ENCODE measurements around the gene VENTX. TPM values are rescaled to one million over a fixed set of nuclear protein-coding genes. Genes with fewer than 3 reads are reported as not detected.
"Not testable (repeated sequence)": the region's sequence is repeated elsewhere in the genome, so short reads cannot be mapped to it uniquely, and the experiment has no call there.

Gene VENTX
- polyA plus RNA-seq, 1 donor (not counting 4 experiments of a cell fraction or from before 2014, with no cell fraction given) = not detected

DNA sequence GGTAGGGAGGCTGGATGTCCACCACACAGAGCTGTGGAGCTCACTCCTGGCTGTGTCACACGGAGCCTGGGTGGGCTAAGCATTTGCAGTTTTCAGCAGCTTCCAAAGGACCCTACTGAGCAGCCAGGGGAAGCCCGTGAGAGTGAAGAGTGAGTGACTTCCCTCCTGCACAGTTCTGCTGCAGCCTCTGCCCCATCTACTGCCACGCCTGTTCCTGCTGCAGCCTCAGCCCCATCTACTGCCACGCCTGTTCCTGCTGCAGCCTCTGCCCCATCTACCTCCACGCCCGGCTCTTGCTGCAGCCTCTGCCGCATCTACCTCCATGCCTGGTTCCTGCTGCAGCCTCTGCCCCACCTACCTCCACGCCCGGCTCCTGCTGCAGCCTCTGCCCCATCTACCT is 26.8 kb downstream of the VENTX start:
- no peaks in the 10 kb centered on the region for H3K27me3 ChIP-seq (ENCODE audit: control insufficient read depth, extremely low read depth, insufficient read depth, low read length)
- H3K36me3 ChIP-seq (ENCODE audit: control insufficient read depth in 2 of 2, extremely low read depth in 1 of 2, insufficient read depth in 2 of 2, low read length in 2 of 2) = peaks cover 27 to 31% of the 10 kb centered on the region in 2 experiments
- H3K79me2 ChIP-seq (ENCODE audit: control insufficient read depth, insufficient read depth, low read length) = peaks cover 3% of the 10 kb centered on the region
- no peak overlapping the region for H3K4me3 ChIP-seq (ENCODE audit: control insufficient read depth in 2 of 3, extremely low read depth in 1 of 3, insufficient read depth in 2 of 3, low read depth in 1 of 3, low read length in 3 of 3)
- peaks cover 37% of the 10 kb centered on the region for H3K4me1 ChIP-seq (ENCODE audit: control insufficient read depth, extremely low read depth, insufficient read depth, low read length)
- peaks cover 11% of the 10 kb centered on the region for H4K20me1 ChIP-seq (ENCODE audit: control insufficient read depth, extremely low read depth, insufficient read depth, low read length)
- no peak overlapping the region for H2AFZ ChIP-seq (ENCODE audit: control insufficient read depth, low read length)
- DNase-seq (ENCODE audit: low read depth, low spot score) (no peak), FAIRE-seq (no peak)
- dilution Hi-C loops (cut with MboI; ENCODE audit: extremely low pct_ligation_motif_present, low sequenced_read_pairs) = no loop called here
- H3K9me3 ChIP-seq (ENCODE audit: control insufficient read depth, low read depth, low read length) = no peaks in the 10 kb centered on the region
- no peaks in the 10 kb centered on the region for H3K9me1 ChIP-seq (ENCODE audit: control insufficient read depth, extremely low read depth, insufficient read depth, low read length)
- no peak overlapping the region for H3K4me2 ChIP-seq (ENCODE audit: control insufficient read depth, extremely low read depth, insufficient read depth, low read depth, low read length)
- no peak overlapping the region for H3K9ac ChIP-seq (ENCODE audit: control insufficient read depth, extremely low read depth, insufficient read depth, low read length)
- TF ChIP-seq EZH2 (IDR thresholded peaks at IDR 0.05; ENCODE audit: low read length) (no peak), CTCF (optimal IDR thresholded peaks at IDR 0.05 in 1 of 3, IDR thresholded peaks at IDR 0.05 in 1 of 3, conservative IDR thresholded peaks at IDR 0.05 in 1 of 3; ENCODE audit: extremely low read depth in 1 of 3, insufficient read depth in 2 of 3, low read length in 3 of 3) (no peak)
- H3K27ac ChIP-seq (ENCODE audit: control insufficient read depth, insufficient read depth, low read length) = no peak overlapping the region

- dilution Hi-C loops (cut with MboI; ENCODE audit: extremely low pct_ligation_motif_present, low sequenced_read_pairs); H3K79me2 ChIP-seq (ENCODE audit: control insufficient read depth, insufficient read depth, low read length); H2AFZ ChIP-seq (ENCODE audit: control insufficient read depth, low read length); H3K4me3 ChIP-seq (ENCODE audit: control insufficient read depth in 2 of 3, extremely low read depth in 1 of 3, insufficient read depth in 2 of 3, low read depth in 1 of 3, low read length in 3 of 3); H3K9ac ChIP-seq (ENCODE audit: control insufficient read depth, extremely low read depth, insufficient read depth, low read length); H3K9me1 ChIP-seq (ENCODE audit: control insufficient read depth, extremely low read depth, insufficient read depth, low read length); FAIRE-seq; H3K27me3 ChIP-seq (ENCODE audit: control insufficient read depth, extremely low read depth, insufficient read depth, low read length); H3K9me3 ChIP-seq (ENCODE audit: control insufficient read depth, low read depth, low read length); H3K4me2 ChIP-seq (ENCODE audit: control insufficient read depth, extremely low read depth, insufficient read depth, low read depth, low read length); H3K27ac ChIP-seq (ENCODE audit: control insufficient read depth, insufficient read depth, low read length); DNase-seq (ENCODE audit: low read depth, low spot score): not testable (repeated sequence)
- peaks cover 31% of the 10 kb centered on the region for H3K4me1 ChIP-seq (ENCODE audit: control insufficient read depth, extremely low read depth, insufficient read depth, low read length)
- peaks cover 11% of the 10 kb centered on the region for H4K20me1 ChIP-seq (ENCODE audit: control insufficient read depth, extremely low read depth, insufficient read depth, low read length)
- peaks cover 29 to 35% of the 10 kb centered on the region in 2 experiments for H3K36me3 ChIP-seq (ENCODE audit: control insufficient read depth in 2 of 2, extremely low read depth in 1 of 2, insufficient read depth in 2 of 2, low read length in 2 of 2)
Measured at GRCh38 chr10:133265052-133265451, 27.4 kb downstream of the VENTX start.
